MCF 10A (cell line): ENCODE measurements around the gene EAPP. TPM values are rescaled to one million over a fixed set of nuclear protein-coding genes. Genes with fewer than 3 reads are reported as not detected.
"Not testable (repeated sequence)": the region's sequence is repeated elsewhere in the genome, so short reads cannot be mapped to it uniquely, and the experiment has no call there.

Source experiments
- BruUV-seq: library from RNA; stranded (reverse); fragments of 400-500 nt; replicated peaks from 2 replicates; lab custom pipeline; 2021; lab: Mats Ljungman, UMichigan
- CTCF ChIA-PET: fragments of 300-600 bp; sonication (Branson Sonifier 250); formaldehyde crosslinking; extraction: SDS; loops from one replicate; lab custom pipeline; 2021; ENCODE audit warnings: antibody characterized with exemption, inconsistent platforms; lab: Yijun Ruan, JAX
- POLR2A ChIA-PET: fragments of 300-600, 350-650 bp; sonication (Branson Sonifier 250); formaldehyde crosslinking; extraction: SDS; loops from one replicate; lab custom pipeline; 2020; ENCODE audit warnings: antibody characterized with exemption, inconsistent platforms; lab: Yijun Ruan, JAX
- DNase-seq: peaks from one replicate; pipeline ENCODE4 v3.0.0-alpha.2; 2018; ENCODE audit not compliant: unreplicated experiment
- H3K27ac Mint-ChIP-seq: one replicate; pipeline ENCODE4 v1.8.0; 2022; ENCODE audit warnings: mild to moderate bottlenecking, low read depth, mixed read lengths; ENCODE audit not compliant: unreplicated experiment
- H3K27me3 Mint-ChIP-seq: one replicate; pipeline ENCODE4 v1.8.0; 2022; ENCODE audit warnings: mixed read lengths; ENCODE audit not compliant: insufficient read depth, unreplicated experiment
- H3K36me3 Mint-ChIP-seq: one replicate; pipeline ENCODE4 v1.8.0; 2022; ENCODE audit warnings: mild to moderate bottlenecking, moderate library complexity, mixed read lengths; ENCODE audit not compliant: insufficient read depth, unreplicated experiment
- H3K4me1 Mint-ChIP-seq: one replicate; pipeline ENCODE4 v1.8.0; 2022; ENCODE audit warnings: mixed read lengths; ENCODE audit not compliant: insufficient read depth, unreplicated experiment
- H3K4me3 Mint-ChIP-seq: one replicate; pipeline ENCODE4 v1.8.0; 2022; ENCODE audit warnings: mild to moderate bottlenecking, moderate library complexity, mixed read lengths; ENCODE audit not compliant: unreplicated experiment
- H3K9me3 Mint-ChIP-seq: one replicate; pipeline ENCODE4 v1.8.0; 2022; ENCODE audit warnings: mixed read lengths; ENCODE audit not compliant: unreplicated experiment
- CTCF ChIP-seq: fragments of 200-600 bp; IDR thresholded peaks from one replicate; pipeline ENCODE4 v1.8.0; 2022; ENCODE audit warnings: antibody characterized with exemption, mild to moderate bottlenecking; ENCODE audit not compliant: unreplicated experiment
- intact Hi-C: fragments of 100-400 bp; cut with micrococcal nuclease; formaldehyde crosslinking; loops from 2 replicates; pipeline ENCODE4 v1.14.1; 2022
- total RNA-seq: library from RNA; stranded (reverse); gene quantifications from 2 replicates; pipeline ENCODE4 v1.2.3, GENCODE V29; 2022

The EAPP gene
- total RNA-seq, 1 experiment from 2014 or later, result 38.9 TPM

DNA sequence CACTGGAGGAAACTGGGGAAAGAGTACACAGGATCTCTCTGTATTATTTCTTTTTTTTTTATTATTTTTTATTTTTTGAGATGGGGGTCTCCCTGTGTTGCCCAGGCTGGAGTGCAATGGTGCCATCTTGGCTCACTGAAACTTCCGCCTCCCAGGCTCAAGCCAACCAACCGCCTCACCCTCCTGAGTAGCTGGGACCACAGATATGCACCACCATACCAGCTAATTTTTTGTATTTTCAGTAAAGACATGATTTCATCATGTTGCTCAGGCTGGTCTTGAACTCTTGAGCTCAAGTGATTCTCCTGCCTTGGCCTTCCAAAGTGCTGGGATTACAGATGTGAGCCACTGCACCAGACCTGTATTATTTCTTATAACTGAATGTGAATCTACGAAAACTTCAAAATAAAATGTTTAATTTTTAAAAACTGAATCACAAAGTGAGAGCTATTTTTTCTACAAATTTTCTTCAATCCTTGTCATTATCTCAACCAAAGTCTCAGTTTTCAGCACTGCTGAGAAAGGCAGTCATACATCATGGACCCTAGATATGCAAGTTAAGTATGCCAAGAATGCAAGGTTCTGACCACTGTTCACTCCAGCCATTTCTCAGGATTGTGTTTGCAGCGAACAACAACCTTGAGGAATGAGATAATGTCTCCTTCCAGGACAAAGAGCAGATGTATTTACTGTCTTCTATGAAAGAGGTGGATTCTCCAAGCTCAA is 2.4 kb downstream of the EAPP start:
- no peak overlapping the region for H3K27ac Mint-ChIP-seq
- peak overlapping the region; percentile 98 for H3K4me3 Mint-ChIP-seq
- BruUV-seq, result no TSS peak
- CTCF ChIA-PET, result interaction anchor here (0.6 to 2.8 kb wide), 5 partner anchors 13 to 212 kb away, joined by 3 to 8 read pairs (median 3); no protein-coding TSS in a partner anchor
- TF ChIP-seq CTCF, result no peak
- POLR2A ChIA-PET, result interaction anchor here (0.7 to 3.4 kb wide), 6 partner anchors 17 to 206 kb away, joined by 3 to 14 read pairs (median 5); partner anchors contain the start of gene SPTSSA
- DNase-seq, result no peak
- intact Hi-C loops, result loop anchor here (5.0 kb wide), 1 partner anchor 205 kb away; no protein-coding TSS in a partner anchor
- peaks cover 4% of the 10 kb centered on the region for H3K4me1 Mint-ChIP-seq
- no peaks in the 10 kb centered on the region for H3K9me3 Mint-ChIP-seq
- peaks cover 62% of the 10 kb centered on the region for H3K36me3 Mint-ChIP-seq
- H3K27me3 Mint-ChIP-seq, result no peaks in the 10 kb centered on the region

DNA sequence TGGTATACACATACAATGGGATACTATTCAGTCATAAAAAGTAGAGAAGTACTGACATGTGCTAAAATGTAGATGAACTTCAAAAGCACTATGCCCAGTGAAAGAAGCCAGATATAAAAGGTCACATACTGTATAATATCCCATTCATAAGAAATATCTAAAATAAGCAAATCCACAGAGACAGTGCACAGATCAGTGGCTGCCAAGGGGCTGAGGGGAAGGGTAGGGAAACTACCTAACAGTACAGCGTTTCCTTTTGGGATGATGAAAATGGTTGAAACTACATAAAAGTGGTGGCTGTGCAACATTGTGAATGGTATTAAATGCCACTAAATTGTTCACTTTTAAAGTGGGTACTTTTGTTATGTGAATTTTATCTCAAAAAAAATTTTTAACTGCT is 11.9 kb downstream of the EAPP start:
- POLR2A ChIA-PET, result no interaction called here
- DNase-seq, result no peak
- CTCF ChIA-PET, result interaction anchor here (0.6 kb wide), 1 partner anchor 196 kb away, joined by 3 read pairs; no protein-coding TSS in a partner anchor
- Mint-ChIP-seq H3K36me3 (peaks cover 100% of the 10 kb centered on the region), H3K4me1 (no peaks in the 10 kb centered on the region), H3K27me3 (no peaks in the 10 kb centered on the region), H3K27ac (no peak overlapping the region), H3K9me3 (no peaks in the 10 kb centered on the region), H3K4me3 (no peak overlapping the region)
- TF ChIP-seq CTCF, result no peak
- intact Hi-C loops, result no loop called here
- BruUV-seq, result no TSS peak

DNA sequence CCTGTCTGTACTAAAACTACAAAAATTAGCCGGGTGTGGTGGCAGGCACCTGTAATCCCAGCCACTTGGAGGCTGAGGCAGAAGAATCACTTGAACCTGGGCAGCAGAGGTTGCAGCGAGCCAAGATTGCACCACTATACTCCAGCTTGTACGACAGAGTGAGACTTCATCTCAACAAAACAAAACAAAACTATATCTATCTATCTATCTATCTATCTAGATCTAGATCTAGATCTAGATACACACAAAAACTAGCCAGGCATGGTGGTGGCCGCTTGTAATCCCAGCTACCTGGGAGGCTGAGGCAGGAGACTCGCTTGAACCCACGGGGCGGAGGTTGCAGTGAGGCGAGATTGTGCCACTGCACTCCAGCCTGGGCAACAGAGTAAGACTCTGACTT is 15.3 kb downstream of the EAPP start:
- DNase-seq, H3K27me3 Mint-ChIP-seq, H3K9me3 Mint-ChIP-seq, POLR2A ChIA-PET, H3K27ac Mint-ChIP-seq, H3K4me1 Mint-ChIP-seq, H3K4me3 Mint-ChIP-seq, intact Hi-C loops, BruUV-seq: not testable (repeated sequence)
- H3K36me3 Mint-ChIP-seq, result peaks cover 100% of the 10 kb centered on the region
- CTCF ChIA-PET, result interaction anchor here (0.6 to 1.0 kb wide), 2 partner anchors 12 to 14 kb away, joined by 3 to 4 read pairs; no protein-coding TSS in a partner anchor

GRCh38 chr14:34522496-34522895 is 17.0 kb downstream of the EAPP start:
- Mint-ChIP-seq H3K9me3 (no peaks in the 10 kb centered on the region), H3K27me3 (no peaks in the 10 kb centered on the region), H3K36me3 (peaks cover 99% of the 10 kb centered on the region), H3K4me3 (no peak overlapping the region), H3K4me1 (peaks cover 7% of the 10 kb centered on the region), H3K27ac (no peak overlapping the region)
- no peak for TF ChIP-seq CTCF
- intact Hi-C loops, result no loop called here
- CTCF ChIA-PET, result no interaction called here
- POLR2A ChIA-PET, result no interaction called here
- BruUV-seq, result no TSS peak
- no peak for DNase-seq

GRCh38 chr14:34521071-34521470 is 18.4 kb downstream of the EAPP start:
- intact Hi-C loops, H3K4me3 Mint-ChIP-seq, H3K9me3 Mint-ChIP-seq, H3K27me3 Mint-ChIP-seq, BruUV-seq, H3K4me1 Mint-ChIP-seq, DNase-seq: not testable (repeated sequence)
- CTCF ChIA-PET, result interaction anchor here (0.6 kb wide), 3 partner anchors 190 to 953 kb away, joined by 3 to 6 read pairs (median 3); no protein-coding TSS in a partner anchor
- H3K36me3 Mint-ChIP-seq, result peaks cover 98% of the 10 kb centered on the region
- POLR2A ChIA-PET, result interaction anchor here (1.3 to 2.4 kb wide), 3 partner anchors 16 to 24 kb away, joined by 3 to 5 read pairs (median 5); no protein-coding TSS in a partner anchor
- H3K27ac Mint-ChIP-seq, result peak overlapping the region; percentile 12

GRCh38 chr14:34520304-34520970 is 19.1 kb downstream of the EAPP start:
- intact Hi-C loops, H3K4me1 Mint-ChIP-seq, DNase-seq, H3K27me3 Mint-ChIP-seq, BruUV-seq, H3K9me3 Mint-ChIP-seq, H3K4me3 Mint-ChIP-seq: not testable (repeated sequence)
- H3K27ac Mint-ChIP-seq, result peak overlapping the region; percentile 12
- ChIA-PET CTCF (interaction anchor here (0.6 kb wide), 2 partner anchors 189 to 953 kb away, joined by 3 read pairs; no protein-coding TSS in a partner anchor), POLR2A (interaction anchor here (0.7 to 2.4 kb wide), 5 partner anchors 17 to 1908 kb away, joined by 3 to 5 read pairs (median 3); no protein-coding TSS in a partner anchor)
- H3K36me3 Mint-ChIP-seq, result peaks cover 98% of the 10 kb centered on the region
